Stimulated activated CD4-positive, alpha-beta T cell treated with anti-CD3 and anti-CD28 coated beads, Interleukin-4, amount 100 ng/mL, for 24 hours (primary cell): ENCODE results near the gene FEM1B.

Experiments used
- DNase-seq: peaks from one replicate; pipeline ENCODE4 v3.0.0-alpha.2; 2020

The FEM1B gene

DNA sequence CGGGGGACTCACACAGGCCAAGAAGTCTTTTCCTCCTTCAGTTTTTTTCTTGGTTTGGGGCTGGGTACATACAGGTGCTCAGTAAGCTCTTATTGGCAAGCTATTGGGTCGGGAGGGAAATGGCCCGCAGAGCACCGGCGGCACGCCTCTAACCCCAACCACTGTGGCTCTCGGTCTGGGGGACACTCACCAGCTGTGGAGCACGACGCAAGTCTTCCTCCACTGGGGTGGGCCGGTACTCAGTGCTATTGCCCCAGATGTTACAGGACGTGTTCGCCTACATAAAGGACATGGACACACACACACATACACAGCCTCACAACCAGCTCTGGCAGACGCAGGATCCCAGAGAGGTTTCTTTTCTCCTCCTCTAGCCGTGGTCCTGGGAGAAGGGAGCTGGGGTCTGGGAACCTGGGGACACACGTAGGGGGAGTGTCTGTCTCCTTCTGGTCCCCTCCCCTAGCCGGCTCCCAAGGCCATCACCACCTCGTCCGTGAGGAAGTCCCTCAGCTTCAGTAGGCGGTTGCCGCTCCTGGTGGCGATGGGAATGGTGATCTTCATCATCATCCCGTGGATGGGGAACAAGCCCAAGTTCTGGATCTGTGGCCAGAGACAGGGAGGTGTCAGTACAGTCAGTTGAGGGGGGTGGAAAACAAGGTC lies 33.4 kb downstream of the FEM1B start:
- no peak for DNase-seq

DNA sequence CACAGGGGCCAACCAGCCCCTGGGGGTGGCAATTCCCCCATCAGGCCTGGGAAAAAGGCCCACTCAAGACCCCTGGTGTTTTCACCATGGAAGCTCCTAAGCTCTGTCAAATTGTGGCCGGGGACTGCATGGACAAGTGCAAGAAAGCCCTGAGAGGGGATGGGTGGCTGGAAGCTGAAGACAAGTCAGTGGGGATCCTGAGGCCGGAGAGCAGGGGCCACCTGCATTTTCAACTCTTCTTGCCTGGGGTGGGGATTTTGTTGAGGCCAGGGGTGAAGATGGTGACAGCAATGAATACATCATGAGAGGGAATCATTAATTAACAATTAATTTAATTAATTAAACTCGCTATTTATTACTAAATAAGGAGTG lies 33.9 kb downstream of the FEM1B start:
- no peak for DNase-seq

DNA sequence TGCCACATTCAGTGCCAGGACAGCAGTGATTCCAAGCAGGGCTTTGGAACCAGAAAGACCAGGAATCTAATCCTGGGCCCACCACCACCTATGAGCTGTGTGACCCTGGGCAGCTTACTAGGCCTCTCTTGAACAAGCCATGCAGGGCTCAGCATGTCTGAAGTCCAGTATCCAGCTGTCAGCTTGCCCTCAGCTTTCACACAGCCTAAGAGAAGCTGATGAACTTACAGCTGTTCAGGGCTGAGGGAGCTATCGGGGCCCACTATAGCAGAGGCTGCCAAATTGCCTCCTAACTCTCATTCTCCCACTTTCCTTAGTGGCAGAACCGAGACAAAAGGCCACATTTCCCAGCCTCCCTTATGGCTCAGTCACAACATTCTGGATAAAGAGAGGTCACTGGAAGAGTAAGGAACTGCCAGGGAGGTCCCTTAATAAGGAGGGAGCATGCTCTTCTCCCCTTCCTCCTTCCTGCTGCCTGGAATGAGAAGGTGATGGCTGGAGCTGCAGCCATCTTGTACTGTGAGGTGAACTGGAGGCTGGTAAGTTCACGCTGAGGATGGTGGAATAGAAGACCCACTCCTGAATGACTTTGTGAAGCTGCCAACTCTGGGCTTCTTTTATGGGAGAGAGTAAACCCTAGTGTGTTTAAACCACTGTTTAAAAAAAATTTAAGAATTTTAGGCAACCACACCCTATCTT lies 34.5 kb downstream of the FEM1B start:
- DNase-seq = no peak

DNA sequence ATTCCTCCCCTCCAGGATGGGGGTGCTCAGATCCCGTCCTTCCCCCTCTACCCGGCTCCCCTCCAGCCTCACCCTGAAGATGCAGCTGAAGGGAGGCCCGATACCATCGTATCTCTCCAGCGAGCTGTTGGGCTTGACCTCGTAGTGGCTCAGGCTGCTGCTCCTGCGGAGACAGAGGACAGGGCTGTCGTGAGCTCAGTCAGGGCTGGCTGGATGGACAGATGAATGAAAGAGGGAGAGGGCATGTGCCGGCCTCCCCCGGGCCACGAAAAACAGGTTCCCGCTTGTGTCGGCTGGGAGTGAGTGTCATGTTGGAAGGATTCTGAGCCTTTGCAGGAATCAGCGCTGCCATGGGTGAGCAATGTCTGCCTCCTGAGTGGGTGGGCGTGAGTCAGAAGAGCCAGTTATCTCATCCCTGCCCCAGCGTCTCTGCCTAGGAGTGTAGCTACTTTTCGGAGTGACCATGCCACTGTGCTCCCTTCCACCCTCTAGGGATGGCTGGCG lies 35.2 kb downstream of the FEM1B start:
- DNase-seq = no peak

GRCh38 chr15:68313501-68314410 lies 36.2 kb downstream of the FEM1B start:
- DNase-seq = no peak

- DNase-seq = no peak
Observed at GRCh38 chr15:68314563-68314962, 37.0 kb downstream of the FEM1B start.

DNA sequence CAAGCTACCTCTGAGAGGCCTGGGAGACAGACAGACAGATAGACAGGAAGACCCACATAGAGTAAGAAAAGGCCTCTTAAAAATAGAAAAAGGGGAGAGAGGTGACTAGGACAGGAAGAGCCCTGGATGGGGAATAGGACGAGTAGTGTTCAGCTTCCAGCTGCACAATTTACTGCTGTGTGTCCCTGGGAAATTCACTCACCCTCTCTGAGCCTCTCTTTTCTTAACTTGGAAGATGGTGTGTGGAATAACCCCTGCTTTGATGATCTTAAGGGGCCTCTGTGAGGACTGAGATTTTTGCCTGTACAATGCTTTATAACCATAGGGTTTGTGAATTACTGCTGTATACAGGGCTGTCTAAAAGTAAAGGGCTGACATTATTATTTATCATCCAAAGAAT lies 37.5 kb downstream of the FEM1B start:
- DNase-seq = no peak

DNA sequence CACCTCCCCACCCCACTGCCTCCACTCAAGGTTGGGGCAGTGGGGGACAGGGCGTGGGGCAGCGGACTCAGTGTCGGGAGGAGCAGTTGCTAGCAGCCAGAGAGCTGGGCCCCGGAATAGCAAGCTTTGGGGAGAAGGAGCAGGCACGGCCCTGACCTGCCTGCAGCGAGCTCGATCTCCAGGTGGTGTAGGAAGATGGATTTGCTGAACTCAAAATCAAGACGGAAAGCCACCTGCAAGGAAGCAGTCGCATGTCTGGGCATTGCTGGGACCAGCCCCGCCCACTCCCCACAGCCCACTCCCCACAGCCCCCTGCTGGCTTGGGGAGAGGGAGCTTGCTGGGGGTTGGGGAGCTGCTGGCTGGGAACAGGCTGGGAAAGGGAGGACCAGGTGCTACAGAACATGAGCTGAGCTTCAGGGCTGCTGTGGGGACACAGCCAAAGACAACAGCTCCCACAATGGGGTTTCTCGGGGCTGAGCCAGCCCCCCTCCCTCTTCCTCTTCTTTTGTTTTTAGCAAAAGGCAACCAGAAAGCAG lies 38.0 kb downstream of the FEM1B start:
- DNase-seq = no peak

DNA sequence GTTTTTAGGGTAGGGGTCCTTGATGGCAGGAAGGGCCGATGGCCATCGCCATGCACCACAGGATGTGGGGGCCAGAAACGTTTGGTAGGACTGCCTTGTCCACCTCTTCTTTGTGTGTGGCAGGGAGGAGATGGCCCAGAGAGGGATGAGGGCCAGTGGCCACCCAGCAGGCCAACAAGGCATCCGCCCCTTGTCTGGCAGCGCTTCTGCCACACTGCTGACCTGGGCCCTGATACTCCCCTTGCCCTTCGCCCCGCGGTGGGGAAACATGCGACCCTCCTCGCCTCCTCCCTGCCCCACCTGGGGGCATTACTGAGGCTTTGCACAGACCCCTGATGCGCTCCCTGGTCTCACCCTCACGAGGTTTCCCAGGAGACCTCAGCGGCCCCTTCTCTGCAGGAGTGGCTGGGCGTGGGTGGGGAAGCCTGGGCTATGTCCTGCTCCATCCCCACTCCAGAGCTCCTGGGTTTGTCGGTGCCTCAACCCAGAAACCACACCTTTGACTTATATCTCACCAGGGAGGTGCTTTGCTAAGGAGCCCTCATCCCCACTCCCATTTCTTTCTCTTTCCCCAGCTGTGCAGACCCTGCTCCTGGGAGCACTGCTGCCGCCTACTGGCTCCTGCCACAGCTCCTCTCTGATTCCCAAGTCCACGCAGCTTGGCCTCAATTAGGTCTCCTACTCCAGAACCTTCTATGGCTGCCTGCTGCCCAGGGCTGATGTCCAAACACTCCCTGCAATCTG lies 38.7 kb downstream of the FEM1B start:
- DNase-seq = no peak

GRCh38 chr15:68317281-68318007 lies 39.9 kb downstream of the FEM1B start:
- DNase-seq = no peak

DNA sequence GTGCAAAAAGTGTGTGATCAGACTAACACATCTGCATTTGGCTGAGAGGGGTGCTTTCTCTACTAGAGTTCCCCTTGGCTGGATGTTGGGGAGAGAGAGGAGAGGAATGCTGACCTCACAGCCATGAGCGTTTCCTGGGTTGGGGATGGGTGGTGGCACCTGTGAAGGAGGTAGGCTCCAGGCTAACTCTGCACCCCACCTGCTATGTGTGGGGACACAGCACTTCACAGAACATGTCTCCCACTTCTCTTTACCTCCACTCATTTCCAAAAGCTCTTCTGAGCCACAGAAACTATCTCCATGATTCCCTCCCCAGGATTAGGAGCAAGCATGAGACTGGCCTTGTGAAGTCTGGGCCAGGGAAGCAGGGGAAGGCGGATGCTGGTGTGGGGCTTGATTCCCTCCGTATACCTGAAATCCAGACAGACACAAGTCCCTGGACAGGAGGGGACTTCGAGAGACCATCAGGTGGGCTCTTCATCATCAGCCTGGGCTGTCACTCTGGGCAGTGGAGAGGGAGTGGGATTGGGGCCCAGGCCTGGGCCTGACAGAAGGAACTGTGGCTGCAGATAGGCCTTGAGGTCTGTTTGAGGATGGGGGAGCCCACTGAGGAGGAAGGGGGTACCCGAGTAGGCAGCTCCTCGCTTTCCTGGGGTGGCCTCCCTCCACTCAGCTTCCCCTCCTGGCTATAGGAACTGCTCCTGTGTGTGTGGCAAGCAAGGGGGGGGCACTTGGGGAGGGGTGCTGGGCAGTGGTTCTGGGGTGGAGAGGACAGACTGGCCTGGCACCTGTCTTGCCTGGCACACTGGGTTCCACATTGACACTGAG lies 40.7 kb downstream of the FEM1B start:
- DNase-seq = no peak

- DNase-seq = no peak
Observed at GRCh38 chr15:68318931-68319909, 41.7 kb downstream of the FEM1B start.

GRCh38 chr15:68319997-68320396 lies 42.5 kb downstream of the FEM1B start:
- no peak for DNase-seq

- no peak for DNase-seq
Observed at GRCh38 chr15:68321229-68321628, 43.7 kb downstream of the FEM1B start.

DNA sequence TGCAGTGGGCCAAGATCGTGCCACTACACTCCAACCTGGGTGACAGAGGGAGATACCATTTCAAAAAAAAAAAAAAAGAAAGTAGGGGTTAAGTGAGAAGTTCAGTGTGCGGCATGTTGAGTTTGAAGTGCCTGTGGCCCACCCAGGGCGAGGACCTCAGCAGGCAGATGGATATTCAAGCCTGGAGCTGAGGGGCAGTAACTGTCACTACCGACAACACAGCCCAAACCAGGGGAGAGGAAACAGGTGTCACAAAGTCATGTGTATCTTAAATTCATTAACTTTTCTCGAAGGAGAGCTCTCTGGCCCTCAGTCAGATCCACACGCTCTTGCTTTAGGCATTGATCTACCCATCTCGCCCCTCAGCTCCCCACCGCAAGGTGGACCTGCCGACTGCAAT lies 45.3 kb downstream of the FEM1B start:
- no peak for DNase-seq

DNA sequence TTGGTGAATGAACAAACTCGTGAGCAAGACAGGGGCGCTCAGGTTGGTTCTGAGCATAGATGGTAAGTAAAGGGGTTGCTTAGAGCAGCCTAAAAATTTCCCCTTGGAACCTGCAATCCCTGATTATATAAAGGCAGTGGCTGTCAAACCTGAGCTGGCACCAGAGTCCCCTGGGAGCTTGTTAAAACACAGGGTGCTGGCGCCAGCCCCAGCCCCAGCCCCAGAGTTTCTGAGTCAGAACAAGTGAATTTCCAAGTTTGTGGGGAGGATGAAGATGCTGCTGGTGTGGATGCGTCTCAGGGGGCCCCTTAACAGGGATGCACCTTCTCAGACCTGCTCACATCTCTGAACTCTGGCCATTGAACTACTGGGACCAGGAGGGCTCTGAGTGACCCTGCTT lies 48.2 kb downstream of the FEM1B start:
- DNase-seq = no peak

DNA sequence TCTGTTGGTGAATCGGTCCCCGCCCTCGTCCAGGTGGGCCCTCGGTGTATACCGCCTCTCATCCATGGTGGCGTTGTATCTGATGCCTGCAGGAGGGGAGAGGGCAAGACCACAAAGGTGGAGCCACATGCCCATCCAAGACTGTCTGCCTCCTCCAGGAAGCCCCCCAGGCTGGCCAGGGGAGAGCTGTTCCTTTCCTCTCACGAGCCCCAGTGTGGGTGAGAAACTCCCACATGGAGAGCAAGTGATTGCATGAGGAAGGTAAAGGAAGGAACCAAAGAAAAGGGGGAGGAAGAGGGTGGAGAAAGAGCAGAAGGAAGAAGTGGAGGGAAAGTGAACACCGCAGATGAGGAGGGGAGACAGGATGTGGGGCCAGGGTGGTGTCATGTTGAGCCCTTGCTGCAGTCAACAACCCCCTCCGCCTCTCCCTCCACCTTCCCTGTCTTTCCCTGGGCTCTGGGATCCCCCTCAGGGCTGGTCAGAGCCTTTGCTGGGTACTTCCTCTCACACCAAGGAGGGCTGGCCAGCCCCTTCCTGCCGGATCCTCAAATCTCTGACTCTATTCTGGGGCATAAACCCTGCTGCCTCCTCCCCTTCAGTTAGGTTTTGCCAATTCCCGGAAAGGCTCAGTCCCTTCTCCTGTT lies 49.3 kb downstream of the FEM1B start:
- no peak for DNase-seq

DNA sequence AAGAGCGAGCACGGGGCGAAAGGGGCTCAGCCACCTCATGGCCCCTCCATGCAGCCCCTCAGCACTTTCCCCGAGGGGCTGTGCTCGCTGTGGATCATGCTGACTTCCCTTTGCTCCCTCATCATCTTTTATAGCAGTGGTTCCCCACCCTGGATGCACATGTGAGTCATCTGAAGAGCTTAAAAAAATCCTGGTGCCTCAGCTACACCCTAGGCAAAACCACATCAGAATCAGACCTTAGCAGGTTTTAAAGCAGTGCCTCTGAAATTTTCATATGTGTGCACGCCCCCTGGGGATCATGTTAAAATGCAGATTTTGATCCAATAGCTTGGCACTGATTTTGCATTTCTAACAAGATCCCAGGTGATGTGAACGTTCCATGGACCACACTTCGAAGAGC lies 50.9 kb downstream of the FEM1B start:
- DNase-seq = no peak

GRCh38 chr15:68328964-68329363 lies 51.4 kb downstream of the FEM1B start:
- DNase-seq = no peak
